Progenitor cell of endocrine pancreas (in vitro differentiated cells): ENCODE results near the gene SEMA6B. TPM values are rescaled to one million over a fixed set of nuclear protein-coding genes. Genes with fewer than 3 reads are reported as not detected.

Experiments
- DNase-seq: peaks from one replicate; pipeline ENCODE4 v3.0.0; 2021; ENCODE audit warnings: low spot score; ENCODE audit not compliant: unreplicated experiment
- H3K27ac Mint-ChIP-seq: 2 replicates; pipeline ENCODE4 v1.8.0; 2021; ENCODE audit warnings: mild to moderate bottlenecking, moderate library complexity, mixed read lengths
- H3K27me3 Mint-ChIP-seq: 2 replicates; pipeline ENCODE4 v1.8.0; 2021; ENCODE audit warnings: mixed read lengths
- H3K36me3 Mint-ChIP-seq: 2 replicates; pipeline ENCODE4 v1.8.0; 2022; ENCODE audit warnings: mixed read lengths; ENCODE audit not compliant: insufficient read depth
- H3K4me1 Mint-ChIP-seq: 2 replicates; pipeline ENCODE4 v1.8.0; 2021; ENCODE audit warnings: low read depth, mixed read lengths
- H3K4me3 Mint-ChIP-seq: 2 replicates; pipeline ENCODE4 v1.8.0; 2021; ENCODE audit warnings: low read depth, mild to moderate bottlenecking, moderate library complexity, mixed read lengths
- H3K9me3 Mint-ChIP-seq: 2 replicates; pipeline ENCODE4 v1.8.0; 2021; ENCODE audit warnings: low read depth, mixed read lengths
- CTCF ChIP-seq: fragments of 200-600 bp; sonication (generic); IDR thresholded peaks from one replicate; pipeline ENCODE4 v1.5.0; 2021; ENCODE audit warnings: antibody characterized with exemption, mild to moderate bottlenecking; ENCODE audit not compliant: unreplicated experiment
- total RNA-seq: library from RNA; stranded (reverse); gene quantifications from 2 replicates; pipeline ENCODE4 v1.2.1, GENCODE V29; 2021

Gene SEMA6B
- total RNA-seq, 1 donor from 2014 or later, result 26.6 TPM

- Mint-ChIP-seq H3K27me3 (no peaks in the 10 kb centered on the region), H3K27ac (no peak overlapping the region), H3K36me3 (peaks cover 6% of the 10 kb centered on the region), H3K4me1 (no peaks in the 10 kb centered on the region), H3K9me3 (no peaks in the 10 kb centered on the region), H3K4me3 (no peak overlapping the region)
- no peak for DNase-seq
- no peak for TF ChIP-seq CTCF
Measured at GRCh38 chr19:4499318-4499717, 60.2 kb downstream of the SEMA6B start.

- no peaks in the 10 kb centered on the region for H3K9me3 Mint-ChIP-seq
- H3K4me3 Mint-ChIP-seq, result no peak overlapping the region
- H3K27me3 Mint-ChIP-seq, result no peaks in the 10 kb centered on the region
- no peaks in the 10 kb centered on the region for H3K4me1 Mint-ChIP-seq
- no peak for TF ChIP-seq CTCF
- DNase-seq, result no peak
- H3K36me3 Mint-ChIP-seq, result peaks cover 6% of the 10 kb centered on the region
- no peak overlapping the region for H3K27ac Mint-ChIP-seq
Measured at GRCh38 chr19:4498694-4499093, 60.8 kb downstream of the SEMA6B start.

- H3K4me3 Mint-ChIP-seq, result no peak overlapping the region
- H3K36me3 Mint-ChIP-seq, result peaks cover 6% of the 10 kb centered on the region
- H3K9me3 Mint-ChIP-seq, result no peaks in the 10 kb centered on the region
- no peak for DNase-seq
- H3K4me1 Mint-ChIP-seq, result no peaks in the 10 kb centered on the region
- H3K27me3 Mint-ChIP-seq, result no peaks in the 10 kb centered on the region
- H3K27ac Mint-ChIP-seq, result no peak overlapping the region
- TF ChIP-seq CTCF, result no peak
Measured at GRCh38 chr19:4497770-4498389, 61.6 kb downstream of the SEMA6B start.

- DNase-seq, result no peak
Measured at GRCh38 chr19:4496304-4496703, 63.2 kb downstream of the SEMA6B start.

GRCh38 chr19:4495471-4495870, 64.0 kb downstream of the SEMA6B start:
- Mint-ChIP-seq H3K27ac (no peak overlapping the region), H3K4me3 (no peak overlapping the region), H3K4me1 (no peaks in the 10 kb centered on the region), H3K27me3 (no peaks in the 10 kb centered on the region), H3K9me3 (no peaks in the 10 kb centered on the region), H3K36me3 (peaks cover 6% of the 10 kb centered on the region)
- peak; percentile 17 for TF ChIP-seq CTCF
- DNase-seq, result no peak

More at GRCh38 chr19:4496304-4496703, 63.2 kb downstream of the SEMA6B start:
- H3K4me3 Mint-ChIP-seq, result no peak overlapping the region
- peaks cover 6% of the 10 kb centered on the region for H3K36me3 Mint-ChIP-seq
- no peaks in the 10 kb centered on the region for H3K4me1 Mint-ChIP-seq
- H3K9me3 Mint-ChIP-seq, result no peaks in the 10 kb centered on the region
- H3K27me3 Mint-ChIP-seq, result no peaks in the 10 kb centered on the region
- no peak for TF ChIP-seq CTCF
- no peak overlapping the region for H3K27ac Mint-ChIP-seq
